ENCODE measurements around the gene KCNC2. TPM values are rescaled to one million over a fixed set of nuclear protein-coding genes. Genes with fewer than 3 reads are reported as not detected.

The KCNC2 gene
- total RNA-seq, 1 donor from 2014 or later = under 0.01 TPM

DNA sequence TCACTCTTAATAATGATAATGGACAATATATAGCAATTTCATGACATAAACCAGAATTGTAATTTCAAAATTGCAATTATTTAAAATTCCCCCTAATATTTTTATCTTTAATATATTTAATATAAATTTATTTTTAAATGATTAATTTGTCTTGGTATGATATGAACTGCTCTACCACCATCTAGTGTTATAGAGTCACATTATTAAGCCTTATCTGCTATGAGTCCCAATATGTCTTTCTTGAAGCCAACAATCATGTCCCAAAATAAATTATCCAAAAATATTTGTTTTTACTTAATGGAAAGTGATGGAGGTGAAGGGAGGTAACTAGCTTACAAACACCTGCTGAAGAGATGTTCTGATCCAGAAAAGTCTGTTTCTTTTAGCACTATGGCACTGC lies 151.4 kb downstream of the KCNC2 start:
- DNase-seq (ENCODE audit: low read depth) = peak; percentile 23

- DNase-seq (ENCODE audit: low read depth) = no peak
These were observed 160.9 kb downstream of the KCNC2 start for GRCh38 chr12:75048767-75049166.

GRCh38 chr12:75047885-75048525 lies 161.6 kb downstream of the KCNC2 start:
- DNase-seq (ENCODE audit: low read depth) = no peak

- no peak for DNase-seq (ENCODE audit: low read depth)
These were observed 167.5 kb downstream of the KCNC2 start for GRCh38 chr12:75042125-75042524.

GRCh38 chr12:75041472-75041871 lies 168.2 kb downstream of the KCNC2 start:
- DNase-seq (ENCODE audit: low read depth) = no peak

DNA sequence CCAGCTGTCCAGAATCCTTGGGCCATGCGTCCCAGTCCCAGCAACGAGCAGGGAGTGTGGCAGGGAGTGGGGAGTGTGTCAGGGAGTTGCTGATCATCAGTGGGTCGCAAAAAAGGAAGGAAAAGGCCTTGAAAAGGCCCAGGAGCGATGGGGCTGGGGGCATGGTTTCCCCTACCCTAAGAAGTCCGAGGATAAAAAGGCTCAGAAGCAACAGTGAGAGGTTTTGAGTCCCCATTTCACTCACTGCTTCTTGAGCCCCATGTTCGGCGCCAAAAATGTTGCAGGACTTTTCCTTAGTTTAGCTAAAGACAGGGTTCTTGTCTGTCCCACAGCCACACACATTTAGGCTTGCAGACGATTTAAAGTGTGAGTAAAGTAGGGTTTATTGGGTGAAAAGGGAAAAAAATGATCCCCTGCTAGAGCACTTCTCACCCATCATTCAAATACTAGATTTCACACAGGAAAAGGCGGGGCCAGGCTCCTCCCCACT lies 189.5 kb downstream of the KCNC2 start:
- DNase-seq (ENCODE audit: low read depth) = no peak

DNA sequence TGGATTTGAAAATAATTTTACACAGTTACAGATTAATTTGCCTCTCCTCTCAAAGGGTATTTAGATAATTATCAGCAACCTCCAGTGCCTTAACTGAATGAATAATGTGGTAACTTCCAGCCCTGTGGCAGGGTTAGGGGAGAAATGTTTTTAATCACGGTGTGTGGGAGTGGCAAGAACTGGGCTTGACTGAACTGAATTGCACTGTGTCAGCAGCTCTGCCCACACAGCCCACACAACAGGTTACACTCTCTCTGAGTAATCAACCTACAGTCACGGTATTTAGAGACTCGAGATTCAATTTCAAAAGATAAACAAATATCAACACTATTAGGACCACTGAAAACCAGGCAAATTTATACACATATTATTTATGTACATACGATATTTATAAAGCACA lies 198.5 kb downstream of the KCNC2 start:
- peak; percentile 91 for DNase-seq (ENCODE audit: low read depth)

GRCh38 chr12:75007133-75007532 lies 202.5 kb downstream of the KCNC2 start:
- no peak for DNase-seq (ENCODE audit: low read depth)

DNA sequence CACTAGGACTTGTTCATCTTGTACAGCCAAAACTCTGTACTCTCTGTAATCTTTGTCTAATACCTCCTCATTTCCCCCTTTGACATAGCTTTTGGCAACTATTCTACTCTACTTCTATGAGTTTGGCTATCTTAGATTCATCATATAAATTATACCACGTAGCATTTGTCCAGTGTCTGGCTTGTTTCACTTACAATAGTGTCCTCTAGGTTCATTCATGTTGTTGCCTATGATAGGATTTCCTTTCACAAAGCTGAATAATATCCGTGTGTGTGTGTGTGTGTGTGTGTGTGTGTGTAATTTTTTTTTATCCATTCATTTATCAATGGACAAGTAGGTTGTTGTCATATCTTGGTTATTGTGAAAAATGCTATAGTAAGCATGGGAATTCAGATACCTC lies 209.5 kb downstream of the KCNC2 start:
- no peak for DNase-seq (ENCODE audit: low read depth)

- no peak for DNase-seq (ENCODE audit: low read depth)
These were observed 210.2 kb downstream of the KCNC2 start for GRCh38 chr12:74999474-74999873.

Other genes with a start within 250 kb of the KCNC2 start
- 0.87 and 11.6 TPM in 2 replicates for gene CAPS2, start 120.5 kb upstream of the KCNC2 start, total RNA-seq
- gene GLIPR1L1, start 124.8 kb upstream of the KCNC2 start, total RNA-seq = not detected in 2 replicates
- gene GLIPR1L2, start 181.2 kb upstream of the KCNC2 start, total RNA-seq = 0.17 and 0.65 TPM in 2 replicates

All from renal cortical epithelial cell (primary cell).